IMR-90 (cell line): ENCODE results near the gene LYPD6. TPM values are rescaled to one million over a fixed set of nuclear protein-coding genes. Genes with fewer than 3 reads are reported as not detected.

ENCODE experiments used
- ATAC-seq: fragments of 200-7000 bp; cut with Tn5 transposase; 2 replicates; pipeline ENCODE4 v1.9.1; 2020; ENCODE audit warnings: low read depth, mild to moderate bottlenecking, moderate library complexity
- BruUV-seq: library from RNA; stranded (reverse); fragments of 400-500 nt; replicated peaks from 2 replicates; lab custom pipeline; 2021; lab: Mats Ljungman, UMichigan
- CTCF ChIA-PET: fragments of 300-600 bp; formaldehyde crosslinking; extraction: SDS; loops from one replicate; lab custom pipeline; 2021; ENCODE audit warnings: antibody characterized with exemption; lab: Yijun Ruan, JAX
- POLR2A ChIA-PET: fragments of 300-600 bp; sonication (Branson Sonifier 250); formaldehyde crosslinking; loops from one replicate; lab custom pipeline; 2022; ENCODE audit warnings: antibody characterized with exemption; ENCODE audit not compliant: unreplicated experiment; lab: Charles Lee
- DNase-seq: peaks from one replicate; pipeline ENCODE4 v3.0.0; 2013
- H2AFZ ChIP-seq: replicated peaks from 2 replicates; pipeline ENCODE3; 2013; ENCODE audit warnings: low read length, mild to moderate bottlenecking; ENCODE audit not compliant: poor library complexity
- H2AK5ac ChIP-seq: 2 replicates; pipeline ENCODE4 v1.6.1; 2013; ENCODE audit warnings: low read depth, low read length, inconsistent platforms
- H2AK9ac ChIP-seq: replicated peaks from 2 replicates; pipeline ENCODE3; 2013; ENCODE audit warnings: mild to moderate bottlenecking, low read depth, low read length, moderate library complexity; ENCODE audit not compliant: poor library complexity
- H2BK120ac ChIP-seq: 2 replicates; pipeline ENCODE4 v1.6.1; 2013; ENCODE audit warnings: low read depth, low read length, inconsistent platforms
- H2BK15ac ChIP-seq: 3 replicates; pipeline ENCODE4 v1.6.1; 2013; ENCODE audit warnings: low read depth, low read length, inconsistent platforms
- H2BK20ac ChIP-seq: 2 replicates; pipeline ENCODE4 v1.6.1; 2013; ENCODE audit warnings: low read depth, mild to moderate bottlenecking, inconsistent platforms, low read length, moderate library complexity
- H2BK5ac ChIP-seq: 2 replicates; pipeline ENCODE4 v1.6.1; 2013; ENCODE audit warnings: mild to moderate bottlenecking, low read depth, low read length, inconsistent platforms; ENCODE audit not compliant: poor library complexity, severe bottlenecking
- H3K14ac ChIP-seq: replicated peaks from 2 replicates; pipeline ENCODE4 v1.6.1; 2013; ENCODE audit warnings: low read depth, low read length, inconsistent platforms
- H3K18ac ChIP-seq: 2 replicates; pipeline ENCODE4 v1.6.1; 2013; ENCODE audit warnings: low read depth, low read length, control low read depth
- H3K23ac ChIP-seq: 2 replicates; pipeline ENCODE4 v1.6.1; 2013; ENCODE audit warnings: low read depth, low read length, inconsistent platforms
- H3K27ac ChIP-seq: 2 replicates; pipeline ENCODE4 v1.5.1; 2013; ENCODE audit warnings: mild to moderate bottlenecking, control low read depth, low read length; ENCODE audit not compliant: insufficient read depth
- H3K27me3 ChIP-seq: 2 replicates; pipeline ENCODE4 v1.6.1; 2013; ENCODE audit warnings: low read length; ENCODE audit not compliant: control insufficient read depth, insufficient read depth
- H3K36me3 ChIP-seq: 2 replicates; pipeline ENCODE4 v1.6.1; 2013; ENCODE audit warnings: low read length, mixed read lengths; ENCODE audit not compliant: control insufficient read depth, insufficient read depth
- H3K4ac ChIP-seq: 2 replicates; pipeline ENCODE4 v1.6.1; 2013; ENCODE audit warnings: low read depth, low read length, inconsistent platforms
- H3K4me1 ChIP-seq: 2 replicates; pipeline ENCODE4 v1.6.1; 2013; ENCODE audit warnings: low read length, mixed read lengths; ENCODE audit not compliant: control insufficient read depth, insufficient read depth
- H3K4me2 ChIP-seq: 2 replicates; pipeline ENCODE4 v1.6.1; 2013; ENCODE audit warnings: low read depth, mild to moderate bottlenecking, control low read depth, low read length, moderate library complexity
- H3K4me3 ChIP-seq: 2 replicates; pipeline ENCODE4 v1.5.1; 2013; ENCODE audit warnings: low read depth, mild to moderate bottlenecking, control low read depth, low read length, moderate library complexity; ENCODE audit not compliant: insufficient read depth
- H3K56ac ChIP-seq: 2 replicates; pipeline ENCODE4 v1.6.1; 2013; ENCODE audit warnings: low read length, inconsistent platforms; ENCODE audit not compliant: insufficient read depth; ENCODE audit errors: extremely low read depth
- H3K79me1 ChIP-seq, 2 experiments: 2 replicates each; pipeline ENCODE4 v1.6.1; 2013; ENCODE audit warnings: low read length in 2 of 2, inconsistent platforms in 1 of 2, low read depth in 1 of 2
- H3K9ac ChIP-seq: 2 replicates; pipeline ENCODE4 v1.6.1; 2013; ENCODE audit warnings: low read depth, low read length, control low read depth
- H3K9me1 ChIP-seq: 2 replicates; pipeline ENCODE4 v1.6.1; 2013; ENCODE audit warnings: low read length, inconsistent platforms; ENCODE audit not compliant: insufficient read depth
- H3K9me3 ChIP-seq: 2 replicates; pipeline ENCODE4 v1.6.1; 2013; ENCODE audit warnings: low read length; ENCODE audit not compliant: control insufficient read depth, insufficient read depth
- H4K20me1 ChIP-seq: 2 replicates; pipeline ENCODE4 v1.6.1; 2013; ENCODE audit warnings: low read length, inconsistent platforms; ENCODE audit not compliant: insufficient read depth
- H4K5ac ChIP-seq: 2 replicates; pipeline ENCODE4 v1.6.1; 2013; ENCODE audit warnings: mild to moderate bottlenecking, low read depth, low read length, control low read depth
- H4K8ac ChIP-seq, 2 experiments: 2 replicates each; pipeline ENCODE4 v1.6.1; 2013; ENCODE audit warnings: low read depth in 2 of 2, low read length in 2 of 2, control low read depth in 1 of 2, inconsistent platforms in 1 of 2
- H4K91ac ChIP-seq: 2 replicates; pipeline ENCODE4 v1.6.1; 2013; ENCODE audit warnings: low read depth, low read length, inconsistent platforms; ENCODE audit not compliant: insufficient read depth
- BHLHE40 ChIP-seq: fragments of 150-350 bp; IDR thresholded peaks from 2 replicates; pipeline ENCODE4 v1.6.1; 2016; ENCODE audit warnings: mild to moderate bottlenecking, low read depth, low read length
- CEBPB ChIP-seq: IDR thresholded peaks from 2 replicates; pipeline ENCODE4 v1.6.1; 2012; ENCODE audit warnings: low read depth, low read length, improper control_type of control experiment
- CHD1 ChIP-seq: IDR thresholded peaks from 2 replicates; pipeline ENCODE4 v1.6.1; 2012; ENCODE audit warnings: low read depth, low read length, improper control_type of control experiment
- CTCF ChIP-seq: conservative IDR thresholded peaks from 2 replicates; pipeline ENCODE4 v1.5.1; 2012; ENCODE audit warnings: mild to moderate bottlenecking, low read depth, low read length, improper control_type of control experiment
- FOS ChIP-seq: fragments of 150-350 bp; IDR thresholded peaks from 2 replicates; pipeline ENCODE4 v1.6.1; 2016; ENCODE audit warnings: low read depth, low read length
- MAFK ChIP-seq: IDR thresholded peaks from 2 replicates; pipeline ENCODE4 v1.6.1; 2012; ENCODE audit warnings: low read depth, low read length, improper control_type of control experiment
- MAZ ChIP-seq: IDR thresholded peaks from 2 replicates; pipeline ENCODE4 v1.6.1; 2012; ENCODE audit warnings: low read depth, mild to moderate bottlenecking, low read length, improper control_type of control experiment, moderate library complexity, borderline replicate concordance
- MXI1 ChIP-seq: IDR thresholded peaks from 2 replicates; pipeline ENCODE4 v1.6.1; 2012; ENCODE audit warnings: low read depth, mild to moderate bottlenecking, low read length, moderate library complexity, borderline replicate concordance
- NFE2L2 ChIP-seq: fragments of 150-350 bp; IDR thresholded peaks from 2 replicates; pipeline ENCODE4 v1.6.1; 2016; ENCODE audit warnings: low read depth, mild to moderate bottlenecking, low read length
- POLR2A ChIP-seq: IDR thresholded peaks from 2 replicates; pipeline ENCODE4 v1.6.1; 2012; ENCODE audit warnings: mild to moderate bottlenecking, low read depth, low read length
- RAD21 ChIP-seq: IDR thresholded peaks from 2 replicates; pipeline ENCODE4 v1.6.1; 2012; ENCODE audit warnings: low read length, improper control_type of control experiment
- RCOR1 ChIP-seq: IDR thresholded peaks from 2 replicates; pipeline ENCODE4 v1.6.1; 2012; ENCODE audit warnings: mild to moderate bottlenecking, low read length, improper control_type of control experiment; ENCODE audit not compliant: insufficient replicate concordance
- RFX5 ChIP-seq: IDR thresholded peaks from 2 replicates; pipeline ENCODE4 v1.8.0; 2012; ENCODE audit warnings: low read depth, mild to moderate bottlenecking, low read length, moderate library complexity
- SMC3 ChIP-seq: fragments of 150-350 bp; IDR thresholded peaks from 2 replicates; pipeline ENCODE4 v1.6.1; 2016; ENCODE audit warnings: low read depth, mild to moderate bottlenecking, antibody characterized with exemption, low read length, moderate library complexity
- whole genome bisulfite sequencing, 2 experiments: methylation state at CpG; one replicate each; pipeline versions ENCODE4 v1.1.5 to v1.1.7; 2013; ENCODE audit warnings: missing lambda C conversion rate in 2 of 2; ENCODE audit not compliant: insufficient read length in 1 of 2; ENCODE audit errors: extremely low coverage in 2 of 2; 5-methylcytosine and 5-hydroxymethylcytosine counted together
- dilution Hi-C: fragments of 300-500 bp; cut with HindIII; formaldehyde crosslinking; loops from one replicate; pipeline ENCODE4 v1.14.3; 2018; ENCODE audit warnings: low sequenced_read_pairs; ENCODE audit not compliant: unreplicated experiment
- in situ Hi-C: fragments of 300-500 bp; cut with MboI; formaldehyde crosslinking; loops from 3 replicates; pipeline ENCODE4 v1.14.3; 2019; ENCODE audit warnings: low sequenced_read_pairs, inconsistent platforms, mixed read lengths
- intact Hi-C: fragments of 100-400 bp; cut with micrococcal nuclease; formaldehyde crosslinking; loops from 2 replicates; pipeline ENCODE4 v1.10.0; 2022
- polyA plus RNA-seq, 3 experiments: library from polyadenylated mRNA; depleted of rRNA; stranded (reverse); fragments of >200 nt; gene quantifications; 2 replicates each; pipeline ENCODE4 v1.2.3, GENCODE V29; 2012; ENCODE audit warnings: low replicate concordance in 1 of 3
- total RNA-seq: library from RNA; depleted of rRNA; stranded (reverse); fragments of >200 nt; gene quantifications from 2 replicates; pipeline ENCODE4 v1.2.3, GENCODE V29; 2012
- TF ChIP-seq, protein P1 (sequence below): fragments of 150-350 bp; IDR thresholded peaks from 2 replicates; pipeline ENCODE4 v1.6.1; 2017; ENCODE audit warnings: mild to moderate bottlenecking, antibody characterized with exemption, low read length, low read depth
- TF ChIP-seq, protein P2 (sequence below): fragments of 150-350 bp; IDR thresholded peaks from 2 replicates; pipeline ENCODE4 v1.6.1; 2016; ENCODE audit warnings: low read depth, mild to moderate bottlenecking, low read length, moderate library complexity, borderline replicate concordance

The LYPD6 gene
- total and polyA plus RNA-seq, 2 of the 4 experiments (the other 2 are of a cell fraction), result 0.87 to 0.90 TPM

DNA sequence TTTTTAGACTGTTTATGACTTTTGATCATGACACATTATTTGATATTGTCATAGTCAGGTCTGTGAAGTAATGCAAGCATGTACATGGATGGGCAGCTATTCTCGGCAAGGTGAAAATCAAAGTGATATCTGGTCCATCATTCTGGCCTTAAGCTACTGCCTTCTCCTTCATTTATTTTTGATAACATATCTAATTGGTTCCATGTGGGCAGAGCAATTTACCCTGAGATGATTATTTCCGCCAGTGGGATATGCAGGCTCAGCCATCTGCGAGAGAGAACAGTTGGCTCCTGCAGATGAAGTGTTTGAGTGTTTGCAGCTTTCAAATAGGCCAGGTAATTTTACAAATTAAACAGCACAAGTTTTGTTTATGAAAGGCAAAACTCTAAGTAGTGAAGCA, 116.4 kb downstream of the LYPD6 start:
- BruUV-seq, result no TSS peak
- Histone ChIP-seq H3K18ac (no peak overlapping the region), H3K9me1 (no peaks in the 10 kb centered on the region), H3K36me3 (no peaks in the 10 kb centered on the region), H2BK20ac (no peak overlapping the region), H3K9ac (no peak overlapping the region), H4K20me1 (no peaks in the 10 kb centered on the region), H3K56ac (no peak overlapping the region), H3K4me2 (no peak overlapping the region), H2AFZ (no peak overlapping the region), H3K4me1 (no peaks in the 10 kb centered on the region), H4K91ac (no peak overlapping the region), H2BK5ac (no peak overlapping the region), H4K5ac (no peak overlapping the region), H3K27ac (no peak overlapping the region), H3K4me3 (no peak overlapping the region), H3K9me3 (no peaks in the 10 kb centered on the region), H2BK15ac (no peak overlapping the region), H2AK5ac (no peak overlapping the region), H3K79me1 (no peaks in the 10 kb centered on the region), H2AK9ac (no peak overlapping the region), H3K14ac (no peak overlapping the region), H4K8ac (no peak overlapping the region), H3K4ac (no peak overlapping the region), H3K23ac (no peak overlapping the region), H3K27me3 (no peaks in the 10 kb centered on the region), H2BK120ac (no peak overlapping the region)
- dilution Hi-C loops (no loop called here), in situ Hi-C loops (no loop called here), intact Hi-C loops (no loop called here)
- no peak for DNase-seq
- no peak for TF ChIP-seq SMC3
- no peak for TF ChIP-seq FOS
- TF ChIP-seq RFX5, result no peak
- no peak for TF ChIP-seq MXI1
- no peak for TF ChIP-seq MAFK
- no peak for TF ChIP-seq BHLHE40
- TF ChIP-seq RAD21, result no peak
- TF ChIP-seq CEBPB, result no peak
- TF ChIP-seq, protein P1, sequence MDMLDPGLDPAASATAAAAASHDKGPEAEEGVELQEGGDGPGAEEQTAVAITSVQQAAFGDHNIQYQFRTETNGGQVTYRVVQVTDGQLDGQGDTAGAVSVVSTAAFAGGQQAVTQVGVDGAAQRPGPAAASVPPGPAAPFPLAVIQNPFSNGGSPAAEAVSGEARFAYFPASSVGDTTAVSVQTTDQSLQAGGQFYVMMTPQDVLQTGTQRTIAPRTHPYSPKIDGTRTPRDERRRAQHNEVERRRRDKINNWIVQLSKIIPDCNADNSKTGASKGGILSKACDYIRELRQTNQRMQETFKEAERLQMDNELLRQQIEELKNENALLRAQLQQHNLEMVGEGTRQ, result no peak
- no peak for TF ChIP-seq NFE2L2
- TF ChIP-seq, protein P2, sequence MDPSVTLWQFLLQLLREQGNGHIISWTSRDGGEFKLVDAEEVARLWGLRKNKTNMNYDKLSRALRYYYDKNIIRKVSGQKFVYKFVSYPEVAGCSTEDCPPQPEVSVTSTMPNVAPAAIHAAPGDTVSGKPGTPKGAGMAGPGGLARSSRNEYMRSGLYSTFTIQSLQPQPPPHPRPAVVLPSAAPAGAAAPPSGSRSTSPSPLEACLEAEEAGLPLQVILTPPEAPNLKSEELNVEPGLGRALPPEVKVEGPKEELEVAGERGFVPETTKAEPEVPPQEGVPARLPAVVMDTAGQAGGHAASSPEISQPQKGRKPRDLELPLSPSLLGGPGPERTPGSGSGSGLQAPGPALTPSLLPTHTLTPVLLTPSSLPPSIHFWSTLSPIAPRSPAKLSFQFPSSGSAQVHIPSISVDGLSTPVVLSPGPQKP, result no peak
- no peak for TF ChIP-seq RCOR1
- no peak for TF ChIP-seq MAZ
- TF ChIP-seq CTCF, result no peak
- TF ChIP-seq POLR2A, result no peak
- TF ChIP-seq CHD1, result no peak
- ChIA-PET POLR2A (no interaction called here), CTCF (no interaction called here)
- ATAC-seq, result no peak
- no CpG with 5 or more reads among the region's 3 CpGs for WGBS, 2 experiments
